Subcutaneous abdominal adipose tissue (tissue), 5 donors: ENCODE data around the gene NUMB.
A peak's percentile ranks its signal among the peaks of the same experiment; 100 is the strongest.

Experiments
- H3K27ac ChIP-seq: one replicate; pipeline ENCODE4 v1.7.0; 2013; ENCODE audit warnings: low read depth, mild to moderate bottlenecking, inconsistent platforms, low read length, moderate library complexity
- H3K27me3 ChIP-seq, 5 donors: one replicate each; pipeline ENCODE4 v1.7.0; 2013; ENCODE audit warnings: low read length in 5 of 5, inconsistent platforms in 1 of 5; ENCODE audit not compliant: control insufficient read depth in 5 of 5, insufficient read depth in 4 of 5
- H3K36me3 ChIP-seq, 5 donors: one replicate each; pipeline ENCODE4 v1.7.0; 2013; ENCODE audit warnings: low read length in 5 of 5; ENCODE audit not compliant: control insufficient read depth in 5 of 5, insufficient read depth in 5 of 5
- H3K4me1 ChIP-seq, 5 donors: one replicate each; pipeline ENCODE4 v1.7.0; 2013; ENCODE audit warnings: low read length in 5 of 5, mild to moderate bottlenecking in 3 of 5, moderate library complexity in 1 of 5; ENCODE audit not compliant: control insufficient read depth in 5 of 5, insufficient read depth in 5 of 5
- H3K4me3 ChIP-seq, 5 donors: one replicate each; pipeline ENCODE4 v1.7.0; 2013; ENCODE audit warnings: low read length in 5 of 5, low read depth in 1 of 5
- H3K9ac ChIP-seq, 5 donors: one replicate each; pipeline ENCODE4 v1.7.0; 2013; ENCODE audit warnings: low read length in 5 of 5, mild to moderate bottlenecking in 4 of 5, moderate library complexity in 3 of 5
- H3K9me3 ChIP-seq, 5 donors: one replicate each; pipeline ENCODE4 v1.7.0; 2013; ENCODE audit warnings: low read length in 5 of 5; ENCODE audit not compliant: control insufficient read depth in 5 of 5
- donor health status: healthy.
- donor health status: healthy.
- donor health status: healthy.
- donor health status: healthy.
- donor health status: healthy.

The NUMB gene

DNA sequence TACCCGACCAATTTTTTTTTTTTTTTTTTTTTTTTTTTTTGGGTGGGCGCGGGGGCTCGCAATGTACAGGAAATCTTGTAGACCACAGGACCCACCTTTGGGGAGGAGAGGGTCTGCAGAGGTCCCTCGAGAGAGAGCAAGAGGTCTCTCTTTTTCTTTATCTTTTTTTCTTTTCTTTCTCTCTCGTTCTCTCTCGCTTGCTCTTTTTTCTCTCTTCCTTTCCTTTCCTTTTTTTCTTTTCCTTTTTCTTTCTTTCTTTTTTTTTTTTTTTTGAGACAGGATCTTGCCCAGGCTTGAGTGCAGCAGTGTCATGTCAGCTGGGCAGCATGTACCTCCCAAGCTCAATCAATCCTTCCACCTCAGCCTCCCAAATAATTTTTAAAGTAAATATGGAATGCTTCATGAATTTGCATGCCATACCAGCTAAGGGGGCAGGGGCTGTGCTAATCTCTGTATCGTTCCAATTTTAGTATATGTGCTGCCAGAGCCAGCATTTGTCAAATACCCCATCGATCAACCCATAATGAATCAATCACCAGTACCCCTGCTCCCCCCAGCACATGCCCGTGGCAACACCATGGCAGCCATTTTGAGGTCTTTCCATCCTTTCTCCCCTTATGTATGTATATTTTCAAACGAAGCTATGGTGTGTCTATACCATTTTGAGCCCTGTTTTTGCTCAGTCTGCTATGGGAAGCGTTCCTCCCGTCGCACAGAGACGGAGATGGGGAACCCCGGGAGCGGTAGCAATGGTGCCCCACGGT is 211.8 kb downstream of the NUMB start:
- Histone ChIP-seq H3K4me1 (peaks cover 3 to 29% (median 27%) of the 10 kb centered on the region in 5 donors), H3K9ac (peak overlapping the region in 2 of 5 donors; percentile 55 to 79), H3K27ac (no peak overlapping the region), H3K27me3 (no peaks in the 10 kb centered on the region), H3K9me3 (no peaks in the 10 kb centered on the region), H3K4me3 (peak overlapping the region; percentile 36 to 70 (median 59)), H3K36me3 (peaks cover 0 to 8% (median 0%) of the 10 kb centered on the region in 5 donors)

DNA sequence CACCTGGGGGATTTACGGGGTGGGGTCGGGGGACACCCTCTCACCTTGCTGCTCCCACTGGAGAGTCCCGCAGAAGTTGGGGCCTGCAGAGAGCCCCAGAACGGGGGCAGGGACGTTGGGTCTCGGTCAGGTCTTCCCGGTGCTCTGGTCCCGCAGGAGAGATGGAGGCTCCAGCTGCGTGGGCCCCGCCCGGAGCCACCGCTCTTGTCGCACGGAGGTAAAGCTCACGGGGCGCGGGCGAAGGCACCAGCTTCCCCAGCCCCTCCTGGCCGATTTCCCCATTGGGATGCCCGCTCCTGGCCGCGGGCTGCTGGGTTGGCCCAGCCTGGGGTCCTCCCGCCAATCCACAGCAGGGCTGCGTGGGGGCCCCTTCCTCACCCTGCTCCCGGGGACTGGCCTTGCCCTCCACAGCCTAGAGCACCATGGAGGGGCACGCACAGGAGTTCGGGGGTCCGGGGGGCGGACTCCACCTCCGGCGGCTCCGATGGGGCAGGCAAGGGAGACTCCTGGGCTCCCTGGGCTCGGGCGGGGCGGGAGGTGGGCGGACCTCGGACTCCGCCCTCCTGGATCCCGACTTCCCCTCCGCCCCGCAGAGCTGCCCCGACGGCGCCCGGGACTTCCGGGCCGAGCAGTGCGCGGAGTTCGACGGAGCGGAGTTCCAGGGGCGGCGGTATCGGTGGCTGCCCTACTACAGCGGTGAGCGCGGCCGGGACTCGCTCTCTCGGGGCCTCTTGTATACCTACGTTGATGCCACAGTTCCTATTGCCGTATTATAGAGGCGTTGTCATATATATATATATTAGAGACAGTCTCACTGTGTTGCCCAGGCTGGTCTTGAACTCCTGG is 212.6 kb downstream of the NUMB start:
- no peak overlapping the region for H3K27ac ChIP-seq
- H3K36me3 ChIP-seq: peaks cover 0 to 2% (median 0%) of the 10 kb centered on the region in 5 donors
- peaks cover 0 to 5% (median 0%) of the 10 kb centered on the region in 5 donors for H3K27me3 ChIP-seq
- H3K9ac ChIP-seq: peak overlapping the region in 4 of 5 donors; percentile 20 to 79 (median 54)
- peak overlapping the region; percentile 36 to 70 (median 59) for H3K4me3 ChIP-seq
- H3K4me1 ChIP-seq: peaks cover 3 to 38% (median 27%) of the 10 kb centered on the region in 5 donors
- H3K9me3 ChIP-seq: no peaks in the 10 kb centered on the region

DNA sequence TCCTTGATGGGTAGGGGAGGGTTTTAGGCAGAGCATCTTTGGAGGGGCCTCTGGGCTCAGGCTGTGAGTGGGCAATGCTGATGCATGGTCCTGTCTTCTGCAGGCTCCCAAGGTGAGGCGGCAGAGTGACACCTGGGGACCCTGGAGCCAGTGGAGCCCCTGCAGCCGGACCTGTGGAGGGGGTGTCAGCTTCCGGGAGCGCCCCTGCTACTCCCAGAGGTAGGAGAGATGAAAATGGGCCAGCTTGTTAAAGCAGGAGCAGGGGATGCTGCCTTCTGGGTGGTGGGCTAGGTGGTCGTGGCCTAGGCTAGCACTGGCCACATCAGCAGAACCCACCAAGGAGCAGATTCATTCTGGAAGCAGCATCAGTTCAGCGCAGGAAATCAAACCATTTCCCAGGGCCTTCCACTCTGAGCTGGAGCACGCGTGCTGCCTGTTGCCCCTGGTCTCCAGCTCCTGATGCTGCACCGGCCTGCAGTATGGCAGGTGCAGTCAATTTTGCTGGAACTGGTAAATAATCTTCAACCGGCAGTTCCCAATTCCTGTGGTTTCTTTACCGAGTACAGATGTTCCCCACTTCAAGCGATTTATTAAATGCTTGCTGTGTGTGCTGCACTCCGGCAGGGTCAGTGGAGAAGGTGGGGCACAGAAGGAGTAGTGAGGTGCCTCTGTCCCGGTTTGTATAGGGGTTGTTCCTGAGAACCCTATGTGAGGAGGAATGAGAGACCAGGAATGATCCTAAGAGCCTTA is 213.6 kb downstream of the NUMB start:
- Histone ChIP-seq H3K4me1 (peaks cover 3 to 46% (median 32%) of the 10 kb centered on the region in 5 donors), H3K9ac (no peak overlapping the region), H3K9me3 (no peaks in the 10 kb centered on the region), H3K36me3 (no peaks in the 10 kb centered on the region), H3K27ac (no peak overlapping the region), H3K27me3 (peaks cover 0 to 5% (median 0%) of the 10 kb centered on the region in 5 donors), H3K4me3 (peak overlapping the region in 3 of 5 donors; percentile 57 to 70 (median 68))

DNA sequence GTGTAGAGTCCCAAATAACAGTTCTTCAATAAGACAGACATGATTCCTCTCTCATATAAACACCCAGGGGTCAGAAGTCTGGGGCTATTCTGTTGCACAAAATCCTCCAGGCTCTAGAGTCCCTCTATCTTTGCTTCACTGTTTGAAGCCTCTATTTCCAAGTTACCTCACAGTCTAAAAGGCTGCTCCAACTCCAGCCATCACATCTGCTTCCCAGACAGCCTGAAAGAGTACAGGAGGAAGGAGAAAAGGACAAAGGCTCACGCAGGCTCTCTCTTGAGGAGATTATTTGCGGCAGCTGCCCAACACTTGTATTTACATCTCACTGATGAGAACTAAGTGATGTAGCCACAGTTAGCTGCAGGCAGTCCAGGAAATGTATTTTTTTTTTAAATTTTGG is 214.6 kb downstream of the NUMB start:
- no peaks in the 10 kb centered on the region for H3K9me3 ChIP-seq
- H3K9ac ChIP-seq: peak overlapping the region in 1 of 5 donors; percentile 16
- peaks cover 6 to 56% (median 42%) of the 10 kb centered on the region in 5 donors for H3K4me1 ChIP-seq
- H3K4me3 ChIP-seq: no peak overlapping the region
- H3K27me3 ChIP-seq: peaks cover 0 to 7% (median 0%) of the 10 kb centered on the region in 5 donors
- H3K36me3 ChIP-seq: no peaks in the 10 kb centered on the region
- no peak overlapping the region for H3K27ac ChIP-seq

DNA sequence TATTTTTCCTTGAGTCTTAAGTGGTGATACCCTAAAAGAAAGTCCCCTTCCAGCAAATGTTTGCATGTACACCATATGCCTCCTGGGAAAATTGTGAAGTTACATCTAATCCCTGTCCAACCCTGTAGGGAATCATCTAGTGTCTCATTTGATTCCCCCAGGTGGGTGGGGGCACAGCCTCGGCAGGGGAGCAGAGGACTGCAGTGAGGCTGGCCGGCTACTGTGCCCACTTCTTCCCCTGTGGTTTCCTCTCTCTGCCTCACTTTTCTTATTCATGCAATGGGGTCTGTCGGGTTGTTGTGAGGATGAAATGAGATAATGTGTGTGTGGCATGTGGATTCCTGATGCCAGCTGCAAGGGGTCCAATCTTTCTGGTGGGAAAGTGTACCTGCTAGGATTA is 215.0 kb downstream of the NUMB start:
- H3K27ac ChIP-seq: no peak overlapping the region

DNA sequence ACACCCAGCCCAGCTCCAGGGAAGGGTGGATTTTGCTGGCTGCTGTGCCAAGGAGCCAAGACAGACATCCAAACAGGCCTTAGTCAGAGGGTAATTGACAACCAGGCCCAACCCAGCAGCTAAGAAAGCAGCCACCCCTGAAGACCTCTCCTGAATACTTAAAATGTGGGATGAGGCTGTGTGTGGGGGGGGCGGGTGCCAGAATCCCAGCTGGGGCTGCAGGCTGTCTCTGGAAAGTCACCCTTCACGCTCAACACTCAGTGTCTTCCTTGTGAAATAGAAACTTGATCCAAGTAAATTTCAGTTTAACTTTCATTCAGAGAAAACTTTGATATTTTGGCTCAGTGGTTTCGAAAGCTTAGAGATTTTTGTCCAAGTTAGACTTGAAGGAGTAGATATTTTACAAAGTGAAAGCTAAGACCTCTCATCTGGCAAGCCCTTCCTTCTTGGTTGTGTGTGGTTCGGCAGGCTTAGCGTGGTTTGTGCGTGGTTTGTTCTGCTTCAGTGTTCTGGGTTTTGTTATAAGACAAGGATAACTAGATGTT is 215.9 kb downstream of the NUMB start:
- Histone ChIP-seq H3K9ac (peak overlapping the region in 1 of 5 donors; percentile 63), H3K4me1 (peaks cover 6 to 65% (median 54%) of the 10 kb centered on the region in 5 donors), H3K9me3 (no peaks in the 10 kb centered on the region), H3K4me3 (peak overlapping the region in 1 of 5 donors; percentile 22), H3K27ac (no peak overlapping the region), H3K27me3 (peaks cover 0 to 15% (median 6%) of the 10 kb centered on the region in 5 donors), H3K36me3 (no peaks in the 10 kb centered on the region)

More for the DNA sequence above, 215.0 kb downstream of the NUMB start:
- Histone ChIP-seq H3K4me1 (peaks cover 6 to 60% (median 46%) of the 10 kb centered on the region in 5 donors), H3K4me3 (no peak overlapping the region), H3K36me3 (no peaks in the 10 kb centered on the region), H3K9ac (peak overlapping the region in 1 of 5 donors; percentile 16), H3K9me3 (no peaks in the 10 kb centered on the region), H3K27me3 (peaks cover 0 to 8% (median 3%) of the 10 kb centered on the region in 5 donors)

DNA sequence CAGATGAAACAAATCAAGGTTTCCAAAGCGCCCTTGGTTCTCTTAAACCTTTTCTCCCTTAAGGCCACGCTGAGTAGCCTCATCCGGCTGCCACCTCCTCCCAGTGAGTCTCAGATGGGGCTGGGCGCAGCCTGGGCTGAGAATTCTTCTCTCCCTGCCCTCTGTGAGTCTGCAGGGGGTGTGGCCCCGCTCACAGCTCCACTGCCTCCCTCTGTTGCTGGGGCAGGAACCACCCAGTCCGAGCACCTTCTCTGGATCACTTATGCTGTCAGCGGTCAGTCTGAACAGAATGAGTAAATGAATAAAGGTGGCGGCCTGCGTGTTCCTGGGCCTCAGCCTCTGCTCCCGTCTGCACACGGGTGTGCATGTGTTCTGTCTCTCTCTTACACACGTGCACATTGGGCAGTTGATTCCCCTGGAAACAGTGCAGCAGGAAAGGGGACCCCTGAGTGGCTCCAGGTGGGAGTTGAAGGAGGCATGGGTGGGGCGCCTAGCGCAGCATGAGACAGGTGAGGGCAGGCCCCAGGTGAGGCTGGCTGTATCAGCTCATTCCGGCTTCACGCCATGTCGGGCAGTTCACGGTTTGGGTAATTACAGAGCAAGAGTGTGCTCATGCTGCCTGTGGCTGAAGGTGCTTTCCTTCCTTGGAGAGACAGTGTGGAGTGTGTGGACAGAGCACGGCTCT is 216.7 kb downstream of the NUMB start:
- no peak overlapping the region for H3K27ac ChIP-seq

DNA sequence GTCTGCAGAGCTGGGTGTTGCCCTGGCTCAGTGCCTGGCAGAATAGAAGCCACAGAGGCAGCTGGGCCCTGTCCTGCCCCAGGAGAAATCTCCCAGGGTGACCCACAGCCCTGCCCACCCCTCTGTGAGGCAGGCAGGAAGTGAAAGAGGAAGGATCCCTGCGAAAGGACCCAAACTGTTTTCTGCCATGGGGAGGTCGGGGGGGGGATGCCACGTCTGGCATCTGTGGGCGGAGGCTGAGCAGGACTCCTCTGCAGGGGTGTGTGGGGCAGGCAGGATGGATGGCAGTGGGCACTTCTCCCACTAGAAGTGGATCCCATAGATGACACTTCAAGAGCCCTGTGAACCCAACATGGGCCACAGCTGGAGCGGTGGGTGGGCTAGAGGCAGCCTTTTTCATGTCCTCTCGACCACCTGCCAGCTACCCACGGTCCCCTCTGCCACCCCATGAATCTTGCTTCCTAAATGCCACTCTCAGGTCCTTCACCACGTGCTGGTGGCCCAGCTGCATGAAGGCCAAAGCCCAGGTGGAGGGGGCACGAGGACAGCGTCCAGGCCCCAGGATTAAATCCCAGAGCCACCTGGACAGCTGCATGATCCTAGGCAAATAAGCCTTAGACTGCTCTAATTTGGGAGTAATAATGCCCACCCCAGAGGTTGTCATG is 217.4 kb downstream of the NUMB start:
- Histone ChIP-seq H3K27me3 (peaks cover 0 to 21% (median 11%) of the 10 kb centered on the region in 5 donors), H3K9ac (no peak overlapping the region), H3K9me3 (no peaks in the 10 kb centered on the region), H3K36me3 (no peaks in the 10 kb centered on the region), H3K27ac (no peak overlapping the region), H3K4me1 (peaks cover 9 to 66% (median 50%) of the 10 kb centered on the region in 5 donors), H3K4me3 (no peak overlapping the region)

More for the DNA sequence above, 216.7 kb downstream of the NUMB start:
- H3K27me3 ChIP-seq: peaks cover 0 to 21% (median 11%) of the 10 kb centered on the region in 5 donors
- H3K9me3 ChIP-seq: no peaks in the 10 kb centered on the region
- H3K4me1 ChIP-seq: peaks cover 9 to 70% (median 53%) of the 10 kb centered on the region in 5 donors
- H3K9ac ChIP-seq: no peak overlapping the region
- no peaks in the 10 kb centered on the region for H3K36me3 ChIP-seq
- H3K4me3 ChIP-seq: no peak overlapping the region
